GM20000 (cell line): ENCODE data around the gene NLRP3.
"Not testable (repeated sequence)": the region's sequence is repeated elsewhere in the genome, so short reads cannot be mapped to it uniquely, and the experiment has no call there.

Source experiments
- DNase-seq: peaks from one replicate; pipeline ENCODE4 v3.0.0; 2012; ENCODE audit warnings: low spot score
- TF ChIP-seq, protein P1 (sequence below): IDR thresholded peaks from 2 replicates; pipeline ENCODE4 v1.5.1; 2012; ENCODE audit warnings: mild to moderate bottlenecking, control low read depth; ENCODE audit errors: extremely low read depth, missing control alignments

Gene NLRP3

DNA sequence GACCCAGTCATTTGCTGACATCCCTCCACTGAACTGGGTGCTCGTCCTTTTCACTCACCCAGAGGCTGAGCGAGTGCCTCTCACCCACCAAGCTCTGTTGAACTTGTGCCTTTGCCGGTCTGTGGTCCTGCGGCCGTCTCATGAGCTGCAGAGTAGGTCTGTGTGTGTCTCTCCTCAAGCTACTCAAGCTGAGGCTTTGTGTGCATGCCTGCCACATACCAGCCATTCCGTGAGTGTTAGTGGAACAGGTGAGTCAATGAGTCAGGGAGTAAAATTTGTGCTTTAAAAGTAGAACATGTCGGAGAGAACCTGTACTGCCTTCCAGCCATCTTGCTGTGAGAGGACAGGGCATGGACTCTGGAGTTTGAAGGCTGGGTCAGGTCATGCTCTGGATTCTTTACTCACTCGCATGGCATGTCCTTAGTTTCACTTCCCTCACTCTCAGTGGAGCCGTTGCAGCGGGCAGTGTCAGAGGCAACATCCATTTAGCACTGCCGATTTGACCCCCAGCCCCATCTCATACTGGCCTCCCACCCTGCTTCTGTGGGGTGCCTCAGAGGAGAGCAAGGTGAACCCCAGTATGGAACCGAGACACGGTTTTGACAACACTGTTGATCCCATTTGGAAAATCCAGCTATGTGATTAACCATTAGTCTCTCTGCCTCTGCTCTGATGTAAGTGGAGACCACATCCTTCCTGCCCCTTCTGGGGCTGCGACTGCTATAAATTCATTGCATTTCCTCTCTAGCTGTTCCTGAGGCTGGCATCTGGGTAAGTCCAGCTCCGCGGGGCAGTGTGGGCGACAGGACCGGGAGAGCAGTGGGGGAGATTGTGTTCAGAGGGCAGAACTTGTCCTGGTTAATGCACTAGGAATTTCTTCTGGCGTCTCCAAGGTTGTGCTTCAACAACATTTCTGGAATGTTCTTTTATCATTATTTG is at the start of gene NLRP3:
Gene NLRP3, plus strand, starts transcription at position 751 of the 939 bp plus-strand sequence. CDS start 2,628 bp downstream, outside the sequence.
- DNase-seq, result no peak
- TF ChIP-seq, protein P1, sequence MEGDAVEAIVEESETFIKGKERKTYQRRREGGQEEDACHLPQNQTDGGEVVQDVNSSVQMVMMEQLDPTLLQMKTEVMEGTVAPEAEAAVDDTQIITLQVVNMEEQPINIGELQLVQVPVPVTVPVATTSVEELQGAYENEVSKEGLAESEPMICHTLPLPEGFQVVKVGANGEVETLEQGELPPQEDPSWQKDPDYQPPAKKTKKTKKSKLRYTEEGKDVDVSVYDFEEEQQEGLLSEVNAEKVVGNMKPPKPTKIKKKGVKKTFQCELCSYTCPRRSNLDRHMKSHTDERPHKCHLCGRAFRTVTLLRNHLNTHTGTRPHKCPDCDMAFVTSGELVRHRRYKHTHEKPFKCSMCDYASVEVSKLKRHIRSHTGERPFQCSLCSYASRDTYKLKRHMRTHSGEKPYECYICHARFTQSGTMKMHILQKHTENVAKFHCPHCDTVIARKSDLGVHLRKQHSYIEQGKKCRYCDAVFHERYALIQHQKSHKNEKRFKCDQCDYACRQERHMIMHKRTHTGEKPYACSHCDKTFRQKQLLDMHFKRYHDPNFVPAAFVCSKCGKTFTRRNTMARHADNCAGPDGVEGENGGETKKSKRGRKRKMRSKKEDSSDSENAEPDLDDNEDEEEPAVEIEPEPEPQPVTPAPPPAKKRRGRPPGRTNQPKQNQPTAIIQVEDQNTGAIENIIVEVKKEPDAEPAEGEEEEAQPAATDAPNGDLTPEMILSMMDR, result no peak

DNA sequence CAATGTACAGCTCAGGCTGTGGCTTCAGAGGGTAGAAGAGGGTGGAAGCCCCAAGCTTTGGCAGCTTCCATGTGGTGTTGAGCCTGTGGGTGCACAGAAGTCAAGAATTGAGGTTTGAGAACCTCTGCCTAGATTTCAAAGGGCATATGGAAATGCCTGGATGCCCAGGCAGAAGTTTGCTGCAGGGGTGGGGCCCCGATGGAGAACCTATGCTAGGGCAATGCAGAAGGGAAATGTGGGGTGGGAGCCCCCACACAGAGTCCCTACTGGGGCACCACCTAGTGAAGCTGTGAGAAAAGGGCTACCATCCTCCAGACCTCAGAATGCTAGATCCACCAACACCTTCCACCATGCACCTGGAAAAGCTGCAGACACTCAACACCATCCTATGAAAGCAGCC is 49.6 kb upstream of the NLRP3 start:
- DNase-seq, result not testable (repeated sequence)

DNA sequence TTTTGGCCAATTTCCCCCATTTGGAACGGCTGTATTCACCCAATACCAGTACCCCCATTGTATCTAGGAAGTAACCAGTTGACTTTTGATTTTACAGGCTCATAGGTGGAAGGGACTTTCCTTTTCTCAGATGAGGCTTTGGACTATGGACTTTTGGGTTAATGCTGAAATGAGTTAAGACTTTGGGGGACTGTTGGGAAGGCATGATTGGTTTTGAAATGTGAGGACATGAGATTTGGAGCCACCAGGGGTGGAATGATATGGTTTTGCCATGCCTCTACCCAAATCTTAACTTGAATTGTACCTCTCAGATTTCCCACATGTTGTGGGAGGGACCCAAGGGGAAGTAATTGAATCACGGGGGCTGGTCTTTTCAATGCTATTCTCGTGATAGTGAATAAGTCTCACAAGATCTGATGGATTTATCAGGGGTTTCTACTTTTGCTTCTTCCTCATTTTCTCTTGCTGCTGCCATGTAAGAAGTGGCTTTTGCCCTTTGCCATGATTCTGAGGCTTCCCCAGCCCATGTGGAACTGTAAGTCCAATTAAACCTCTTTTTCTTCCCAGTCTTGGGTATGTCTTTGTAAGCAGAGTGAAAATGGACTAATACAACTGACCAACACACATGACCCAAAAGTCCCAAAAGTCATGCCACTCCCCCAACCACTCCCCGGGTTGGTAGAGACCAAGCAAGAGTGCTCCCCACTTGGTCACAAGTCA is 48.9 kb upstream of the NLRP3 start:
- TF ChIP-seq, protein P1, result no peak
- no peak for DNase-seq

GRCh38 chr1:247367786-247368422 is 48.1 kb upstream of the NLRP3 start:
- DNase-seq, result no peak
- TF ChIP-seq, protein P1, result no peak

- DNase-seq, result no peak
- TF ChIP-seq, protein P1, result no peak
These were observed 47.4 kb upstream of the NLRP3 start for GRCh38 chr1:247368490-247369145.

GRCh38 chr1:247370786-247371732 is 44.9 kb upstream of the NLRP3 start:
- no peak for DNase-seq
- TF ChIP-seq, protein P1, result no peak
